Measurements from ENCODE around the gene ARID4B. TPM values are rescaled to one million over a fixed set of nuclear protein-coding genes. Genes with fewer than 3 reads are reported as not detected.

The ARID4B gene
- total and polyA plus RNA-seq, 2 donors from 2014 or later, result 6.6 to 50.3 TPM

DNA sequence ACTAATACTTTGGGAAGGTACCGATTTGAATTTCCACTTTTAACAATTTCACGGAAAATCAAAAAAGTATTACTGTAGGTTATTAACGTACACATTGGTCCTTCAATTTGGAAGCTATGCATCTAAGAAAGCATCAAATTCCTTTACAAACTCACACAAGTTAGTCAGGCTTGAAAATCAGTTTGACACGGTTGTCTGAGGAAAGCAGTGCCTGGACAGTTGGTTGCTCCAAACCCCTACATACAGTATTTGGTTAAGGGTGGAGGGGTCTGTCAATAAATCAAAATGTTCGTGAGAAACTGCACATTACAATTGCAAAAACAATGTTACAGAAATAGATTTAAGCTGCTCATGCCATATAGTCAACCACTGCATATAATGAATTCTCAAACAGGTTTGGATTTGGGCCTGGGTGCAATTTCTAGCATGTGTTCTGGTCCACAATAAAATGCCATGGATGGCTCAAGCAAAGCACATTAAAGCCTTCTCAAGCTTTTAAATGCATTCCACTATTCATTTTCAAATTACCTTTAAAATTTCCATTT, 147.0 kb downstream of the ARID4B start:
- TF ChIP-seq, protein P1, sequence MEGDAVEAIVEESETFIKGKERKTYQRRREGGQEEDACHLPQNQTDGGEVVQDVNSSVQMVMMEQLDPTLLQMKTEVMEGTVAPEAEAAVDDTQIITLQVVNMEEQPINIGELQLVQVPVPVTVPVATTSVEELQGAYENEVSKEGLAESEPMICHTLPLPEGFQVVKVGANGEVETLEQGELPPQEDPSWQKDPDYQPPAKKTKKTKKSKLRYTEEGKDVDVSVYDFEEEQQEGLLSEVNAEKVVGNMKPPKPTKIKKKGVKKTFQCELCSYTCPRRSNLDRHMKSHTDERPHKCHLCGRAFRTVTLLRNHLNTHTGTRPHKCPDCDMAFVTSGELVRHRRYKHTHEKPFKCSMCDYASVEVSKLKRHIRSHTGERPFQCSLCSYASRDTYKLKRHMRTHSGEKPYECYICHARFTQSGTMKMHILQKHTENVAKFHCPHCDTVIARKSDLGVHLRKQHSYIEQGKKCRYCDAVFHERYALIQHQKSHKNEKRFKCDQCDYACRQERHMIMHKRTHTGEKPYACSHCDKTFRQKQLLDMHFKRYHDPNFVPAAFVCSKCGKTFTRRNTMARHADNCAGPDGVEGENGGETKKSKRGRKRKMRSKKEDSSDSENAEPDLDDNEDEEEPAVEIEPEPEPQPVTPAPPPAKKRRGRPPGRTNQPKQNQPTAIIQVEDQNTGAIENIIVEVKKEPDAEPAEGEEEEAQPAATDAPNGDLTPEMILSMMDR (IDR thresholded peaks at IDR 0.05; ENCODE audit: borderline replicate concordance, extremely low read depth, insufficient read depth), result no peak
- DNase-seq (no peak), FAIRE-seq (no peak)
- Histone ChIP-seq H3K27me3 (ENCODE audit: control insufficient read depth, insufficient read depth, low read length) (no peaks in the 10 kb centered on the region), H3K4me3 (ENCODE audit: low read length in 3 of 3) (no peak overlapping the region), H3K4me1 (ENCODE audit: control insufficient read depth in 2 of 3, insufficient read depth in 2 of 3, low read depth in 1 of 3, low read length in 3 of 3) (no peaks in the 10 kb centered on the region), H3K36me3 (ENCODE audit: control insufficient read depth in 2 of 3, insufficient read depth in 3 of 3, low read length in 3 of 3) (peaks cover 4 to 16% (median 15%) of the 10 kb centered on the region in 3 donors), H3K9me3 (ENCODE audit: control insufficient read depth in 2 of 3, insufficient read depth in 1 of 3, low read length in 3 of 3) (no peaks in the 10 kb centered on the region), H3K9ac (ENCODE audit: low read length in 3 of 3) (no peak overlapping the region), H3K27ac (ENCODE audit: low read depth in 2 of 2, low read length in 2 of 2) (no peak overlapping the region)
- intact Hi-C loops (cut with DNase I), result no loop called here

DNA sequence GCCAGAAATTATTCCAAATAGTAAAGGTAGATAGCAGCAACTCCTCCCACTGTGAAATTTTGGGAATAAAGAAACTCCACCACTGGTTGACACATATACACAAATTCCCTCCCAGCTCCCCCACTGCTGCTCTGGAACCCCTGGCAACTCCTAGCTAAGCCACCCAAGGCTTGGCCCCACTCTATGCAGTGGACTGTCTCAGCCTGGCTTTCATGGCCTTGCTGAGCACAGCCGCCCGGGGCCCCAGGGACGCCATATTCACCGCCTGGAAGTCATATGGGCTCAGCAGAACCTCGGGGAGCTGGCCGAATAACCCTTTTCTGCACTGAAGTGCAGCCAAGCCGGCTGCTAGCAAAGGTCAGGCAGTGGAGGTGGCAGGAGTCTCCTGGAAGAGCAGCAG, 151.5 kb downstream of the ARID4B start:
- H3K9ac ChIP-seq (ENCODE audit: low read length in 3 of 3), result no peak overlapping the region
- H3K4me3 ChIP-seq (ENCODE audit: low read length in 3 of 3), result no peak overlapping the region
- no peaks in the 10 kb centered on the region for H3K4me1 ChIP-seq (ENCODE audit: control insufficient read depth in 2 of 3, insufficient read depth in 2 of 3, low read depth in 1 of 3, low read length in 3 of 3)
- H3K9me3 ChIP-seq (ENCODE audit: control insufficient read depth in 2 of 3, insufficient read depth in 1 of 3, low read length in 3 of 3), result no peaks in the 10 kb centered on the region
- intact Hi-C loops (cut with DNase I), result no loop called here
- no peak for FAIRE-seq
- TF ChIP-seq, protein P1 (IDR thresholded peaks at IDR 0.05; ENCODE audit: borderline replicate concordance, extremely low read depth, insufficient read depth), result no peak
- H3K36me3 ChIP-seq (ENCODE audit: control insufficient read depth in 2 of 3, insufficient read depth in 3 of 3, low read length in 3 of 3), result peaks cover 2 to 21% (median 4%) of the 10 kb centered on the region in 3 donors
- no peak overlapping the region for H3K27ac ChIP-seq (ENCODE audit: low read depth in 2 of 2, low read length in 2 of 2)
- H3K27me3 ChIP-seq (ENCODE audit: control insufficient read depth, insufficient read depth, low read length), result no peaks in the 10 kb centered on the region
- DNase-seq, result no peak

DNA sequence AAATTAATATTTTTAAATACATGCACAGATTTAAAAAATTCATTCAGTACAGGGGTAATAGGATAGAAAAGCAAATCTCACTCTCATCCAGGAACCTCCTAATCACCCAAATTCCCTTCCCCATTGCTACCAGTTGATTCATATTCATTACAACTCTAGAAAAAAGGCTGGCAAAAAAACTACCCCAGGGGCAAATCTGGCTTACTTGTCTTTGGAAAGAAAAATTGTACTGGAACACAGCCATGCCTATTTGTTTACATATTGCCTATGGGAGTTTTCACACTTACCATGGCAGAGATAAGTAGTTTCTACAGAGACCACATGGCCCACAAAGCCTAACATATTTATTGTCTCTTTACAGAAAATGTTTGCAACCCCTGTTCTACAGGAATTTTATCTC, 158.0 kb downstream of the ARID4B start:
- Histone ChIP-seq H3K4me1 (ENCODE audit: control insufficient read depth in 2 of 3, insufficient read depth in 2 of 3, low read depth in 1 of 3, low read length in 3 of 3) (no peaks in the 10 kb centered on the region), H3K4me3 (ENCODE audit: low read length in 3 of 3) (no peak overlapping the region), H3K27ac (ENCODE audit: low read depth in 2 of 2, low read length in 2 of 2) (no peak overlapping the region), H3K9me3 (ENCODE audit: control insufficient read depth in 2 of 3, insufficient read depth in 1 of 3, low read length in 3 of 3) (no peaks in the 10 kb centered on the region), H3K9ac (ENCODE audit: low read length in 3 of 3) (no peak overlapping the region), H3K27me3 (ENCODE audit: control insufficient read depth, insufficient read depth, low read length) (no peaks in the 10 kb centered on the region), H3K36me3 (ENCODE audit: control insufficient read depth in 2 of 3, insufficient read depth in 3 of 3, low read length in 3 of 3) (peaks cover 0 to 8% (median 6%) of the 10 kb centered on the region in 3 donors)
- FAIRE-seq (no peak), DNase-seq (no peak)
- TF ChIP-seq, protein P1 (IDR thresholded peaks at IDR 0.05; ENCODE audit: borderline replicate concordance, extremely low read depth, insufficient read depth), result no peak
- intact Hi-C loops (cut with DNase I), result no loop called here

DNA sequence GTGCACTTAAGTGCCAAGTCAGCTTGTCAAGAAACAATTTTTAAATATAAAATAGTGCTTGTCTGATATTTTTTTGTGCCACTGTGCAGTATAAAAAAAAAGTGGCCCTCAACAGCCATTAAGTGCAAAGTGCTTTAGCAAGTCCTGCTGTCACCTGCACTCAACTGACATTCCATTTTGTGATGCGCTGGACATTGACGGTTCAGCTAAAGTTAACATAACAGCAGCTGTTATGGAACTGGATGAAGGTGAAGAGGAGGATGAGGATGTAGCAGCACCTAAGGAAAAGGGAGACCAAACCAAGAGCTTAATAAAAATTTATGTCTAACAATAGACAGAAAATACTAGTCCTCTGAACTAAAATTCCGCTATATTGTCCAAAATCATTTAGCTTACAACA, 159.6 kb downstream of the ARID4B start:
- DNase-seq (no peak), FAIRE-seq (no peak)
- H3K9me3 ChIP-seq (ENCODE audit: control insufficient read depth in 2 of 3, insufficient read depth in 1 of 3, low read length in 3 of 3), result no peaks in the 10 kb centered on the region
- no peak overlapping the region for H3K9ac ChIP-seq (ENCODE audit: low read length in 3 of 3)
- H3K4me3 ChIP-seq (ENCODE audit: low read length in 3 of 3), result no peak overlapping the region
- intact Hi-C loops (cut with DNase I), result no loop called here
- H3K27ac ChIP-seq (ENCODE audit: low read depth in 2 of 2, low read length in 2 of 2), result no peak overlapping the region
- no peaks in the 10 kb centered on the region for H3K27me3 ChIP-seq (ENCODE audit: control insufficient read depth, insufficient read depth, low read length)
- H3K4me1 ChIP-seq (ENCODE audit: control insufficient read depth in 2 of 3, insufficient read depth in 2 of 3, low read depth in 1 of 3, low read length in 3 of 3), result no peaks in the 10 kb centered on the region
- peaks cover 0 to 6% (median 0%) of the 10 kb centered on the region in 3 donors for H3K36me3 ChIP-seq (ENCODE audit: control insufficient read depth in 2 of 3, insufficient read depth in 3 of 3, low read length in 3 of 3)
- TF ChIP-seq, protein P1 (IDR thresholded peaks at IDR 0.05; ENCODE audit: borderline replicate concordance, extremely low read depth, insufficient read depth), result no peak
